ENCODE measurements around the gene PLCG2.
"Not testable (repeated sequence)": the region's sequence is repeated elsewhere in the genome, so short reads cannot be mapped to it uniquely, and the experiment has no call there.

Gene PLCG2

GRCh38 chr16:81787659-81788058 is 8.6 kb downstream of the PLCG2 start:
- H3K4me3 Mint-ChIP-seq, result no peak overlapping the region
- ATAC-seq (replicated peaks) (no peak), DNase-seq (no peak)
- H3K36me3 Mint-ChIP-seq, result peaks cover 55 to 65% of the 10 kb centered on the region in 2 donors
- H3K27me3 Mint-ChIP-seq, result no peaks in the 10 kb centered on the region
- no peaks in the 10 kb centered on the region for H3K9me3 Mint-ChIP-seq
- H3K27ac Mint-ChIP-seq, result no peak overlapping the region
- H3K4me1 Mint-ChIP-seq, result peaks cover 67 to 83% of the 10 kb centered on the region in 2 donors

- Mint-ChIP-seq H3K4me3 (no peak overlapping the region), H3K9me3 (no peaks in the 10 kb centered on the region), H3K27ac (peak overlapping the region; percentile 88), H3K36me3 (peaks cover 63 to 79% of the 10 kb centered on the region in 2 donors), H3K4me1 (peaks cover 62 to 82% of the 10 kb centered on the region in 2 donors), H3K27me3 (no peaks in the 10 kb centered on the region)
- ATAC-seq (replicated peaks) (no peak), DNase-seq (no peak)
Measured at GRCh38 chr16:81790277-81790676, 11.2 kb downstream of the PLCG2 start.

- Mint-ChIP-seq H3K4me1 (peaks cover 61 to 82% of the 10 kb centered on the region in 2 donors), H3K9me3 (no peaks in the 10 kb centered on the region), H3K36me3 (peaks cover 60 to 78% of the 10 kb centered on the region in 2 donors), H3K27ac (peak overlapping the region; percentile 88), H3K4me3 (peak overlapping the region in 1 of 2 donors; percentile 17), H3K27me3 (no peaks in the 10 kb centered on the region)
- no peak for ATAC-seq (replicated peaks)
- no peak for DNase-seq
Measured at GRCh38 chr16:81790830-81791435, 11.8 kb downstream of the PLCG2 start.

- no peak overlapping the region for H3K4me3 Mint-ChIP-seq
- no peak for DNase-seq
- no peak for ATAC-seq (replicated peaks)
- H3K36me3 Mint-ChIP-seq, result peaks cover 66 to 82% of the 10 kb centered on the region in 2 donors
- H3K27me3 Mint-ChIP-seq, result no peaks in the 10 kb centered on the region
- H3K27ac Mint-ChIP-seq, result no peak overlapping the region
- H3K9me3 Mint-ChIP-seq, result no peaks in the 10 kb centered on the region
- H3K4me1 Mint-ChIP-seq, result peaks cover 71 to 91% of the 10 kb centered on the region in 2 donors
Measured at GRCh38 chr16:81792828-81793227, 13.7 kb downstream of the PLCG2 start.

GRCh38 chr16:81795193-81795592 is 16.1 kb downstream of the PLCG2 start:
- Mint-ChIP-seq H3K27ac (peak overlapping the region; percentile 97), H3K4me3 (no peak overlapping the region), H3K27me3 (no peaks in the 10 kb centered on the region), H3K9me3 (no peaks in the 10 kb centered on the region), H3K36me3 (peaks cover 51 to 69% of the 10 kb centered on the region in 2 donors), H3K4me1 (peaks cover 70 to 90% of the 10 kb centered on the region in 2 donors)
- no peak for DNase-seq
- no peak for ATAC-seq (replicated peaks)

- no peaks in the 10 kb centered on the region for H3K27me3 Mint-ChIP-seq
- no peak for ATAC-seq (replicated peaks)
- no peak for DNase-seq
- H3K27ac Mint-ChIP-seq, result peak overlapping the region; percentile 97
- no peaks in the 10 kb centered on the region for H3K9me3 Mint-ChIP-seq
- peaks cover 48 to 68% of the 10 kb centered on the region in 2 donors for H3K36me3 Mint-ChIP-seq
- H3K4me1 Mint-ChIP-seq, result peaks cover 67 to 89% of the 10 kb centered on the region in 2 donors
- peak overlapping the region; percentile 13 to 50 for H3K4me3 Mint-ChIP-seq
Measured at GRCh38 chr16:81796035-81796434, 16.9 kb downstream of the PLCG2 start.

- H3K4me3 Mint-ChIP-seq, result peak overlapping the region; percentile 13 to 68
- H3K27ac Mint-ChIP-seq, result peak overlapping the region; percentile 97
- H3K36me3 Mint-ChIP-seq, result peaks cover 45 to 62% of the 10 kb centered on the region in 2 donors
- peaks cover 64 to 84% of the 10 kb centered on the region in 2 donors for H3K4me1 Mint-ChIP-seq
- H3K27me3 Mint-ChIP-seq, result no peaks in the 10 kb centered on the region
- no peak for ATAC-seq (replicated peaks)
- DNase-seq, result no peak
- H3K9me3 Mint-ChIP-seq, result no peaks in the 10 kb centered on the region
Measured at GRCh38 chr16:81796583-81797346, 17.7 kb downstream of the PLCG2 start.

GRCh38 chr16:81797443-81797842 is 18.4 kb downstream of the PLCG2 start:
- no peaks in the 10 kb centered on the region for H3K9me3 Mint-ChIP-seq
- H3K4me3 Mint-ChIP-seq, result peak overlapping the region; percentile 13 to 68
- peaks cover 46 to 62% of the 10 kb centered on the region in 2 donors for H3K36me3 Mint-ChIP-seq
- H3K4me1 Mint-ChIP-seq, result peaks cover 63 to 87% of the 10 kb centered on the region in 2 donors
- DNase-seq, result peak; percentile 78
- H3K27ac Mint-ChIP-seq, result peak overlapping the region; percentile 97
- no peaks in the 10 kb centered on the region for H3K27me3 Mint-ChIP-seq
- ATAC-seq (replicated peaks), result peak; percentile 61 to 70

GRCh38 chr16:81798311-81799137 is 19.4 kb downstream of the PLCG2 start:
- H3K4me3 Mint-ChIP-seq, result peak overlapping the region; percentile 13 to 68
- peak; percentile 94 for DNase-seq
- no peaks in the 10 kb centered on the region for H3K9me3 Mint-ChIP-seq
- H3K27ac Mint-ChIP-seq, result peak overlapping the region; percentile 97
- H3K36me3 Mint-ChIP-seq, result peaks cover 47 to 62% of the 10 kb centered on the region in 2 donors
- no peaks in the 10 kb centered on the region for H3K27me3 Mint-ChIP-seq
- ATAC-seq (replicated peaks), result peak; percentile 85 to 89
- H3K4me1 Mint-ChIP-seq, result peaks cover 59 to 87% of the 10 kb centered on the region in 2 donors

- peak overlapping the region; percentile 97 for H3K27ac Mint-ChIP-seq
- peaks cover 0 to 1% of the 10 kb centered on the region in 2 donors for H3K9me3 Mint-ChIP-seq
- H3K27me3 Mint-ChIP-seq, result no peaks in the 10 kb centered on the region
- peaks cover 60 to 87% of the 10 kb centered on the region in 2 donors for H3K4me1 Mint-ChIP-seq
- peak overlapping the region; percentile 13 to 68 for H3K4me3 Mint-ChIP-seq
- DNase-seq (no peak), ATAC-seq (replicated peaks) (no peak)
- H3K36me3 Mint-ChIP-seq, result peaks cover 48 to 63% of the 10 kb centered on the region in 2 donors
Measured at GRCh38 chr16:81799138-81799504, 20.0 kb downstream of the PLCG2 start.

GRCh38 chr16:81801724-81802123 is 22.6 kb downstream of the PLCG2 start:
- not testable (repeated sequence) for H3K9me3 Mint-ChIP-seq; ATAC-seq (replicated peaks); H3K4me3 Mint-ChIP-seq; DNase-seq; H3K27me3 Mint-ChIP-seq
- H3K36me3 Mint-ChIP-seq, result peaks cover 48 to 60% of the 10 kb centered on the region in 2 donors
- H3K27ac Mint-ChIP-seq, result peak overlapping the region; percentile 14
- H3K4me1 Mint-ChIP-seq, result peaks cover 57 to 88% of the 10 kb centered on the region in 2 donors

- Mint-ChIP-seq H3K27me3 (no peaks in the 10 kb centered on the region), H3K36me3 (peaks cover 53 to 69% of the 10 kb centered on the region in 2 donors), H3K9me3 (peaks cover 4% of the 10 kb centered on the region in 2 donors), H3K4me3 (peak overlapping the region in 1 of 2 donors; percentile 25), H3K4me1 (peaks cover 56 to 88% of the 10 kb centered on the region in 2 donors), H3K27ac (peak overlapping the region; percentile 79)
- DNase-seq (no peak), ATAC-seq (replicated peaks) (no peak)
Measured at GRCh38 chr16:81803332-81803731, 24.2 kb downstream of the PLCG2 start.

- Mint-ChIP-seq H3K9me3 (peaks cover 4% of the 10 kb centered on the region in 2 donors), H3K4me1 (peaks cover 54 to 88% of the 10 kb centered on the region in 2 donors), H3K27ac (peak overlapping the region; percentile 79), H3K27me3 (no peaks in the 10 kb centered on the region), H3K36me3 (peaks cover 54 to 71% of the 10 kb centered on the region in 2 donors), H3K4me3 (peak overlapping the region; percentile 11 to 38)
- ATAC-seq (replicated peaks) (peak; percentile 54 to 55), DNase-seq (no peak)
Measured at GRCh38 chr16:81804134-81804610, 25.1 kb downstream of the PLCG2 start.

GRCh38 chr16:81806696-81807095 is 27.6 kb downstream of the PLCG2 start:
- Mint-ChIP-seq H3K4me1 (peaks cover 72 to 97% of the 10 kb centered on the region in 2 donors), H3K9me3 (peaks cover 4% of the 10 kb centered on the region in 2 donors), H3K4me3 (peak overlapping the region in 1 of 2 donors; percentile 19), H3K36me3 (peaks cover 67 to 86% of the 10 kb centered on the region in 2 donors), H3K27me3 (no peaks in the 10 kb centered on the region), H3K27ac (peak overlapping the region; percentile 88)
- ATAC-seq (replicated peaks) (no peak), DNase-seq (no peak)
